Measurements from ENCODE around the gene DELE1.

The DELE1 gene

DNA sequence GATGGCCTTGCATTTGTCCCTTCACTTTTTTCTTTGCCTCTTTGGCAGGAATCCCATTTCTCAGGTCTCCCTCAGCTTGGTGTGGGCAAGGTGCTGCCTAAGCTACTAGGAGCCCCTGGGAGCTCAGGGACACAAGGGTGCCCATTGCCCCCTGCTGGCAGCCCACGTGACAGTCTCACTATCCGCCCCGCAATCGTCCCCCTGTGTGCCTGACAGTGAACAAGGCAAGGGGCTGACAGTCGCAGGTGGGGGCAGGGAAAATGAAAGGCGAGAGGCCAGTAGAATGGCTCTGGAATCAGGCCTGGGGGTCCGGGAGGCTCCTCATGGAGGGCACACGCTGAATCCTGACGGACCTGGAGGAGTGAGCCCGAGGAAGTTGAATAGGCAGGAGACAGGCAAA is 36.3 kb downstream of the DELE1 start:
- TF ChIP-seq CTCF (IDR thresholded peaks at IDR 0.05; ENCODE audit: insufficient read depth, low read length, missing control alignments) = peak; percentile 30
- DNase-seq (ENCODE audit: low read depth, low spot score) = no peak
- ChIA-PET POLR2A (interaction anchor here (1.4 kb wide), 1 partner anchor 9 kb away, joined by 7 read pairs; the partner anchor contains the start of gene RNF14), CTCF (interaction anchor here (0.7 to 20.8 kb wide), 48 partner anchors 9 to 362 kb away, joined by 3 to 828 read pairs (median 6); partner anchors contain the start of genes ARAP3, DELE1, PCDH1 and RELL2)
- H3K4me3 ChIP-seq (ENCODE audit: low read depth, low read length) = no peak overlapping the region

DNA sequence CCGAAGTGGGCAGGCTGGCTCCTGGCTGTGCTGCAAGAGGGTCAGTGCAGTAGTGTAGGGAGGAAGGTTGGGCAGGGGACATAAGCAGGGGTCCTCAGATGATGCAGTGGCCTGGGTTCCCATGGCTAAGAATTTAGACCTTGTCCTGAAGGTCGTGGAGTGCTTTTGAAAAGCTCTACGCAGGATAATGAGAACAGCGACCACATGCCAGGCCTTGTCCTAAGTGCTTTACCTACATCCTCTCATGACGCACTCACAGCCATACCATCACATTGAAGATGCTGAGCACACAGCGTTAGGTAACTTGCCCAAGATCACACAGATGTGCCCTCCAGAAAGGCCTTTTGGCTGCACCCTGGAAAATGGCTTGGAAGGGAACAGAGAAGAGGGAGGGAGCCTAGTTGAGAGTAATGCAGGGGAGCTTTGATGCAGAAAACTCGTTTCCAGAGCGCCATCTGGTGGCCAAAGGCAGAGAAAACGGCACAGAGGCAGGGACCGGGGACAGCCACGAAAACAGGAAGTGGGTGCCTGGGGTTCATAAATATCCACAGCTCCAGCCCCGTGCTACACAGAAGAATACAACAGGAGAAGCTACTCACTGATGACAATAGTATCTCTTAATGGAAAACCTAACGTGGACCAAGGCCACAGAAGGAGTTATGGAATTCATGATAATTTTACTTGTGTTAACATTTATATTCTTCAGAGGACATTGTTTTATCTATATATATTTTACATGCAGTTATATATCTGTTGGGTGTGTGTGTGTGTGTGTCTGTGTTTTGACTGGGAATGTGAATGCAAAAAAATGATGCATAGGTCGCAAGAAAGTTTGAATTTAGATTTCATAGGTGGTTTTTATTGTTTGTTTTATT is 37.0 kb downstream of the DELE1 start:
- DNase-seq (ENCODE audit: low read depth, low spot score) = peak; percentile 16

DNA sequence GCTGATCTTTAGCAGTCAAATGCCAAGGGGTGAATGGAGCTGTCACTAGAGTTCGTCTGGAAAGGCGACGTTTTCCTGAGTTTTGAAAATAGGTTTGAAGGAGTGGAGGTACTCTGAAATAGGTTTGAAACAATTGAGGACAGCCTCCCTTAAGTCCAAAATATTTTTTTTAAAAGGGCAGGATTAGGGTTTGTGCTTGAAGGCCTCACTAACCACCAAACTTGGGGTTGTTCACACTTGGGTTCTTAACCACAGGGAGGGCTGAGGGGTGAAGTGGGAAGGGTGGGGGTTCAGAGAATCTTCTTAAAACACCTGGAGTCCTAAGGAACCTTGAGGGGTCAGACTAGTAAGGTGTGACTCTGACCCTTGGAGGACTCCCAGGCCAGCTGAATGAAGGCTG is 37.8 kb downstream of the DELE1 start:
- H3K4me3 ChIP-seq (ENCODE audit: low read depth, low read length) = no peak overlapping the region
- POLR2A ChIA-PET = interaction anchor here (1.4 kb wide), 1 partner anchor 8 kb away, joined by 7 read pairs; the partner anchor contains the start of gene RNF14
- no peak for TF ChIP-seq CTCF (IDR thresholded peaks at IDR 0.05; ENCODE audit: insufficient read depth, low read length, missing control alignments)
- CTCF ChIA-PET = interaction anchor here (0.6 to 20.8 kb wide), 67 partner anchors 8 to 1270 kb away, joined by 3 to 828 read pairs (median 5); partner anchors contain the start of genes ARAP3, DELE1, HARS1 and HARS2
- DNase-seq (ENCODE audit: low read depth, low spot score) = no peak

More for the DNA sequence above, 37.0 kb downstream of the DELE1 start:
- H3K4me3 ChIP-seq (ENCODE audit: low read depth, low read length) = no peak overlapping the region
- POLR2A ChIA-PET = interaction anchor here (0.6 to 1.4 kb wide), 2 partner anchors 8 to 222 kb away, joined by 3 to 7 read pairs; partner anchors contain the start of gene RNF14
- peak; percentile 87 for TF ChIP-seq CTCF (IDR thresholded peaks at IDR 0.05; ENCODE audit: insufficient read depth, low read length, missing control alignments)
- CTCF ChIA-PET = interaction anchor here (0.6 to 20.8 kb wide), 73 partner anchors 9 to 1270 kb away, joined by 3 to 828 read pairs (median 5); partner anchors contain the start of genes ARAP3, DELE1, HARS1 and HARS2

DNA sequence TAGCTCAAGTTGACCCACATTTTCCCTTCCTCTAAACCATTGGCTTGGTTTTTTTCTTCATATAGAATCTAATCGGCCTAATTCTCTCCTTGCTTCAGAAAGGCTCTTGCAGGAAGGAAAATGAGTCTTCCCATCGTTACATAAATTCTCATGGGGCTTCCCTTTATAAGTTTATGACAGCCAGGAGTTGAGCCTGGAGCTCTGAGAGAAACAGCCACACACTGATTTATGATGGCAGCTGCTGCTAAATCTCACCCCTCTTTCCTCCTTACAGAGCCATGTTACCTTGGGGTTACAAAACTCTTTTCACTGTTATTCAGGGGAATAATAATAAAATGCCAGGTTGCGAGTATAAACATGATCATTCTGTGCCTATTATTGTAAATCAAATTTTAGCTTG is 40.0 kb downstream of the DELE1 start:
- no peak for TF ChIP-seq CTCF (IDR thresholded peaks at IDR 0.05; ENCODE audit: insufficient read depth, low read length, missing control alignments)
- no peak for DNase-seq (ENCODE audit: low read depth, low spot score)
- no peak overlapping the region for H3K4me3 ChIP-seq (ENCODE audit: low read depth, low read length)
- POLR2A ChIA-PET = no interaction called here
- CTCF ChIA-PET = interaction anchor here (1.1 to 20.8 kb wide), 6 partner anchors 17 to 298 kb away, joined by 3 to 828 read pairs (median 124); partner anchors contain the start of gene PCDH1

DNA sequence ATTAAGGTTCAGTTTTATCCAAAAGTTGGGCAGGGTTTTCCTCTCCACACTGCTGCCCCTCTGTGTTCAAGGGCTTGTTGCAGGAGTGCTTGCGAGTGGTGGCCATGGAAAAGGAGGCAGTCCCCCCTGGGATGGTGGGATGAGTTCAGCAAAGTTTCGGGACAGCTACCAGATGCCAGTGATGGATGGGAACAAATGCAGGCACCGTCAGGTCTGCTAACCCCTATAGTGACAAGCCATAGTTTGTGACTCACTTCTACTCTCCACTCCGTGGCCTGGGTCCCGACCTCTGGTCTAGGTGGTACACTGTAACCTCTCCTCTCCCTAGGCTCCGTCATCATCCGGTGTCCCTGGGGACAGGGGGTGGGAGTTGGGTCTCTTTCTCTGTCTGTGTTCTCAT is 41.4 kb downstream of the DELE1 start:
- CTCF ChIA-PET = interaction anchor here (14.1 to 20.8 kb wide), 2 partner anchors 18 to 268 kb away, joined by 260 to 828 read pairs; no protein-coding TSS in a partner anchor
- H3K4me3 ChIP-seq (ENCODE audit: low read depth, low read length) = no peak overlapping the region
- TF ChIP-seq CTCF (IDR thresholded peaks at IDR 0.05; ENCODE audit: insufficient read depth, low read length, missing control alignments) = no peak
- no peak for DNase-seq (ENCODE audit: low read depth, low spot score)
- POLR2A ChIA-PET = no interaction called here
